GM23338 (cell line): ENCODE results near the gene SMIM14.

Source experiments
- EZH2phosphoT487 ChIP-seq: fragments of 200-600 bp; sonication (generic); IDR thresholded peaks from one replicate; pipeline ENCODE4 v1.8.1; 2018; ENCODE audit warnings: antibody characterized with exemption; ENCODE audit not compliant: unreplicated experiment
- POLR2AphosphoS5 ChIP-seq: IDR thresholded peaks from 2 replicates; pipeline ENCODE4 v1.6.1; 2016; ENCODE audit warnings: antibody characterized with exemption, low read depth
- TF ChIP-seq, protein P1 (sequence below): IDR thresholded peaks from one replicate; pipeline ENCODE4 v1.6.1; 2018; ENCODE audit warnings: antibody characterized with exemption; ENCODE audit not compliant: unreplicated experiment

DNA sequence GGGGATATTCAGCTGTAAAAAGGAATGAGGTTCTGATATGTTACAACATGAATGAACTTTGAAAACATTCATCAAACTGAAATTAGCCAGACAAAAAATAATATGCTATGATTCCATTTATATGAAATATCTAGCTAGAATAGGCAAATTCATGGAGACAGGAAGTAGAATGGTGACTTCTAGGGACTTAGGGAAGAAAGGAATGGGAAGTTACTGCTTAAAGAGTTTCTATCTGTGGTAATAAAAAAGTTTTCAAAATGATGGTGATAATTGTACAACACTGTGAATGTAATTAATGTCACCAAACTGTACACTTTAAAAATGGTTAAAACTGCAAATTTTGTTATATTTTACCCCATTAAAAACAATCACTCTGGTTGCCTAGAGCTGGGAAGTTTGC is 30.2 kb downstream of the SMIM14 start:
- TF ChIP-seq EZH2phosphoT487: no peak
- TF ChIP-seq, protein P1, sequence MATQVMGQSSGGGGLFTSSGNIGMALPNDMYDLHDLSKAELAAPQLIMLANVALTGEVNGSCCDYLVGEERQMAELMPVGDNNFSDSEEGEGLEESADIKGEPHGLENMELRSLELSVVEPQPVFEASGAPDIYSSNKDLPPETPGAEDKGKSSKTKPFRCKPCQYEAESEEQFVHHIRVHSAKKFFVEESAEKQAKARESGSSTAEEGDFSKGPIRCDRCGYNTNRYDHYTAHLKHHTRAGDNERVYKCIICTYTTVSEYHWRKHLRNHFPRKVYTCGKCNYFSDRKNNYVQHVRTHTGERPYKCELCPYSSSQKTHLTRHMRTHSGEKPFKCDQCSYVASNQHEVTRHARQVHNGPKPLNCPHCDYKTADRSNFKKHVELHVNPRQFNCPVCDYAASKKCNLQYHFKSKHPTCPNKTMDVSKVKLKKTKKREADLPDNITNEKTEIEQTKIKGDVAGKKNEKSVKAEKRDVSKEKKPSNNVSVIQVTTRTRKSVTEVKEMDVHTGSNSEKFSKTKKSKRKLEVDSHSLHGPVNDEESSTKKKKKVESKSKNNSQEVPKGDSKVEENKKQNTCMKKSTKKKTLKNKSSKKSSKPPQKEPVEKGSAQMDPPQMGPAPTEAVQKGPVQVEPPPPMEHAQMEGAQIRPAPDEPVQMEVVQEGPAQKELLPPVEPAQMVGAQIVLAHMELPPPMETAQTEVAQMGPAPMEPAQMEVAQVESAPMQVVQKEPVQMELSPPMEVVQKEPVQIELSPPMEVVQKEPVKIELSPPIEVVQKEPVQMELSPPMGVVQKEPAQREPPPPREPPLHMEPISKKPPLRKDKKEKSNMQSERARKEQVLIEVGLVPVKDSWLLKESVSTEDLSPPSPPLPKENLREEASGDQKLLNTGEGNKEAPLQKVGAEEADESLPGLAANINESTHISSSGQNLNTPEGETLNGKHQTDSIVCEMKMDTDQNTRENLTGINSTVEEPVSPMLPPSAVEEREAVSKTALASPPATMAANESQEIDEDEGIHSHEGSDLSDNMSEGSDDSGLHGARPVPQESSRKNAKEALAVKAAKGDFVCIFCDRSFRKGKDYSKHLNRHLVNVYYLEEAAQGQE: no peak
- no peak for TF ChIP-seq POLR2AphosphoS5
